Measurements from ENCODE around the gene LRGUK. TPM values are rescaled to one million over a fixed set of nuclear protein-coding genes. Genes with fewer than 3 reads are reported as not detected.
"Not testable (repeated sequence)": the region's sequence is repeated elsewhere in the genome, so short reads cannot be mapped to it uniquely, and the experiment has no call there.

Gene LRGUK
- total RNA-seq, 1 donor from 2014 or later, result 0.49 TPM

DNA sequence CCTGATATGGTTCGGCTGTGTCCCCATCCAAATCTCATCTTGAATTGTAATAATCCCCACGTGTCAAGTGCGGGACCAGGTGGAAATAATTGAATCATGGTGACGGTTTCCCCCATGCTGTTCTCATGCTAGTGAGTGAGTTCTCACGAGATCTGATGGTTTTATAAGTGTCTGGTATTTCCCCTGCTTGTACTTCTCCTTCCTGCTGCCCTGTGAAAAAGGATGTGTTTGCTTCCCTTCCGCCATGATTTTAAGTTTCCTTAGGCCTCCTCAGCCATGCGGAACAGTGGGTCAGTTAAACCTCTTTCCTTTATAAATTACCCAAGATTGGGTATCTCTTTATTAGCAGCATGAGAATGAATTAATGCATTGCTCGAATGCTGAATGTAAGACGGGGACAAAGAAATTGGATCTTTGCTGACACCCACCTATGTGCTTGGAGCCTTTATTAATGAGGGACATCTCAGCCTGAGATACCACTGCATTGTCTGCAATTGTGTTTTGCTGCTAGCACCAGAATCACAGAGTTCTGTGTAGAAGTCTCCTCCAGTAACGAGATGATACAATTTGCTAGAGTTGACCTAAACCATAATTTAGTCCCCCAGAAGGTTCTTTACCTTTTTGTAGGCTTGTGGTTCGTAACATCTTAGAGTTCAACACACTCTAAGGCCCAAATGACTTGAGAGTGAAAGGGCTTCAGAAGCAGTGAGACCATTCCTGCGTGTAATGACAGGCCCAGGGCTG is 160.9 kb downstream of the LRGUK start:
- intact Hi-C loops (cut with DNase I), result no loop called here
- no peak overlapping the region for H3K27ac ChIP-seq

DNA sequence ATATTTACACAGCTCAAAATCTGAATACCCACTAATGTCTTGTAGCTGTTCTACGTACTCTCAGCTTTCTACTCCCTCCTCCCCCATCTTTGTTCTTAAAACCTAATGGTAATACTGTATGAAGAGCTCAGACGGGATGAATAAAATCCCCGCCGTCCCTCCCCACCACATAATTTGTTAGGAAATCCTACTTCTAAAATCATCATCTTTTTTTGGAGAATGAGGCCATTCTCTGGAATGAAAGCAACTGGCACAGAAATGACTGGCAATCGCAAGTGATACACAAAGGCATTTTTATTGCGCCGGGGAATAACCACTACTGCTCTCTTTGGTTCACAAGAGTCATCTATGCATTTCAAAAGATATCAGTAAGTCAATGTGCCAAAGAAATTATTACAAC is 162.3 kb downstream of the LRGUK start:
- TF ChIP-seq, protein P1, sequence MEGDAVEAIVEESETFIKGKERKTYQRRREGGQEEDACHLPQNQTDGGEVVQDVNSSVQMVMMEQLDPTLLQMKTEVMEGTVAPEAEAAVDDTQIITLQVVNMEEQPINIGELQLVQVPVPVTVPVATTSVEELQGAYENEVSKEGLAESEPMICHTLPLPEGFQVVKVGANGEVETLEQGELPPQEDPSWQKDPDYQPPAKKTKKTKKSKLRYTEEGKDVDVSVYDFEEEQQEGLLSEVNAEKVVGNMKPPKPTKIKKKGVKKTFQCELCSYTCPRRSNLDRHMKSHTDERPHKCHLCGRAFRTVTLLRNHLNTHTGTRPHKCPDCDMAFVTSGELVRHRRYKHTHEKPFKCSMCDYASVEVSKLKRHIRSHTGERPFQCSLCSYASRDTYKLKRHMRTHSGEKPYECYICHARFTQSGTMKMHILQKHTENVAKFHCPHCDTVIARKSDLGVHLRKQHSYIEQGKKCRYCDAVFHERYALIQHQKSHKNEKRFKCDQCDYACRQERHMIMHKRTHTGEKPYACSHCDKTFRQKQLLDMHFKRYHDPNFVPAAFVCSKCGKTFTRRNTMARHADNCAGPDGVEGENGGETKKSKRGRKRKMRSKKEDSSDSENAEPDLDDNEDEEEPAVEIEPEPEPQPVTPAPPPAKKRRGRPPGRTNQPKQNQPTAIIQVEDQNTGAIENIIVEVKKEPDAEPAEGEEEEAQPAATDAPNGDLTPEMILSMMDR (IDR thresholded peaks at IDR 0.05), result no peak
- peaks cover 5% of the 10 kb centered on the region for H3K36me3 ChIP-seq
- H3K4me3 ChIP-seq, result no peak overlapping the region
- H3K27ac ChIP-seq, result no peak overlapping the region
- intact Hi-C loops (cut with DNase I), result no loop called here
- DNase-seq, result no peak
- no peaks in the 10 kb centered on the region for H3K9me3 ChIP-seq
- ATAC-seq, result no peak
- no peaks in the 10 kb centered on the region for H3K4me1 ChIP-seq
- no peaks in the 10 kb centered on the region for H3K27me3 ChIP-seq

More for the DNA sequence above, 160.9 kb downstream of the LRGUK start:
- TF ChIP-seq, protein P1 (IDR thresholded peaks at IDR 0.05), result no peak
- Histone ChIP-seq H3K4me1 (no peaks in the 10 kb centered on the region), H3K4me3 (no peak overlapping the region), H3K27me3 (peaks cover 5% of the 10 kb centered on the region), H3K9me3 (no peaks in the 10 kb centered on the region), H3K36me3 (no peaks in the 10 kb centered on the region)
- ATAC-seq, result no peak
- no peak for DNase-seq

DNA sequence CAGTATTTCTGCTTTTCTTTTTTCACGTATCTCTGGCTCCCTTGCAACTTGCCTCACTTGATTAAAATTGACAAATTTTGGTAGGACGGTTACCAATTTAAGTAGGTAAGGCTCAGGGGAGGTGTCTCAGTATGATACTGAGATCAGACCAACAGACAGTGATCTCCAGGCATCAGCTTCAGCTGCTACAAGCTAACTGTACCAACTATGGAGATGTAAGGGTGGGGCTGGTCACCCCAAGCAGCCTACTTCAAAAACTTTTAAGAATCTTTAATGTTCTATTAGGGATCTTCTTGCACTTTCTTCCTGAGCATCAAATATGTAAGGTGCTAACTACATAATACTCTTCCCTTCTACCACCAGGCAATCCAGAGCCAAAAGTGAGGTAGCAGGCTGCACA is 162.7 kb downstream of the LRGUK start:
- Histone ChIP-seq H3K9me3 (no peaks in the 10 kb centered on the region), H3K36me3 (peaks cover 9% of the 10 kb centered on the region), H3K27ac (no peak overlapping the region), H3K4me1 (no peaks in the 10 kb centered on the region), H3K4me3 (no peak overlapping the region), H3K27me3 (no peaks in the 10 kb centered on the region)
- TF ChIP-seq, protein P1 (IDR thresholded peaks at IDR 0.05), result no peak
- intact Hi-C loops (cut with DNase I), result no loop called here
- ATAC-seq, result no peak
- DNase-seq, result no peak

DNA sequence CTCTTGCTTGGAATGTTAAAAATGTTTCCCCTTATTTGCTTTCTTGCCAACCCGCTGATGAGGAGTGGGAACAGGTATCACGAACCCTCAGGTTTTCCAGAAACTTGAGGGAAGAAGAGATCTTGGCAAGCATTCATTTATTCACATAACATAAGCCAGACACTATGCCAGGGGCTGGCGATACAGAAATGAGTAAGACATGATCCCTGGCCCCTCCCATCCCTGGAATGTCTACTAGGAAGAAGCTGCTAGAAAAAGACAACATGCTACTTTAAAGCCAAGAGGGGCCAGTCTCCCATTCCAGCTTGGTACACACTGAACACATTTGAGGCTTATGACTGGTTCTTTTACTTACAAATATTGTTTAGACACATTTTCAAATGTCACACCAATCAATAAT is 163.1 kb downstream of the LRGUK start:
- Histone ChIP-seq H3K4me1 (no peaks in the 10 kb centered on the region), H3K9me3 (no peaks in the 10 kb centered on the region), H3K27me3 (no peaks in the 10 kb centered on the region), H3K4me3 (no peak overlapping the region), H3K27ac (no peak overlapping the region), H3K36me3 (peaks cover 13% of the 10 kb centered on the region)
- ATAC-seq (no peak), DNase-seq (no peak)
- intact Hi-C loops (cut with DNase I), result no loop called here
- TF ChIP-seq, protein P1 (IDR thresholded peaks at IDR 0.05), result no peak

DNA sequence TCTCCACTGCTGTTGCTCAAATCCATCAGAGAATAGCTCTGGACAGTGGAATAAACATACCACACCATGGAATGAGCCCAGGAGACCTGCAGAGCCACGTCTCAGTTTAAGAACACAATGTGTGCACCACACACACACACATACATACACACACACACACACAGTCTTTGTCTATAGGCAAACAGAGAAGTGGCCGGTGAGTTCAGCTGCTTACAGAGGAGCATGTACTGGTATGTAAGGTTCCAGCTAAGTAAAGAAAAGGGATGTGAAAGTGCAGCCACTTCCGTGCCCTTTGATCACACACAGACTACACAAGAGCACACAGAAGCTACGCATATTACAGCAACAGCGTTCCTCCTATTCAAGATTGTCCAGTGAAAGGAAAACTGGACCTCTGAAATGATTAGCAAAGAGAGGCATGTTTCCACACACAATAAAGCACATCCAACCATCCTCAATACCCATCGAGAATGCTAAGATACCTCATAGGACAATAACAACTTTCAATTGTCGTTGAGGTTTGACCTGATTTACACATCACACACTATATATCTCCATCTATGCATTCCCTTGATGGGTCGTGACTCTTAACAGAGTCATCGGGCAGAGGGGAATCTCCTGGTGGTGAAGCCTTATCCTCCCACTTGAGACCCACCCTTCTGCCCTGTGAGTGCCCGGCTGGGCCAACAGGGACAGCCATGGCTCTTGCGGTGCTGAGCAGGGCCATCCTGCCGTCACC is 166.0 kb downstream of the LRGUK start:
- Histone ChIP-seq H3K27me3 (no peaks in the 10 kb centered on the region), H3K4me3 (no peak overlapping the region), H3K9me3 (no peaks in the 10 kb centered on the region), H3K4me1 (no peaks in the 10 kb centered on the region), H3K36me3 (peaks cover 22% of the 10 kb centered on the region), H3K27ac (no peak overlapping the region)
- ATAC-seq, result peak; percentile 95
- TF ChIP-seq, protein P1 (IDR thresholded peaks at IDR 0.05), result no peak
- intact Hi-C loops (cut with DNase I), result no loop called here
- DNase-seq, result no peak

DNA sequence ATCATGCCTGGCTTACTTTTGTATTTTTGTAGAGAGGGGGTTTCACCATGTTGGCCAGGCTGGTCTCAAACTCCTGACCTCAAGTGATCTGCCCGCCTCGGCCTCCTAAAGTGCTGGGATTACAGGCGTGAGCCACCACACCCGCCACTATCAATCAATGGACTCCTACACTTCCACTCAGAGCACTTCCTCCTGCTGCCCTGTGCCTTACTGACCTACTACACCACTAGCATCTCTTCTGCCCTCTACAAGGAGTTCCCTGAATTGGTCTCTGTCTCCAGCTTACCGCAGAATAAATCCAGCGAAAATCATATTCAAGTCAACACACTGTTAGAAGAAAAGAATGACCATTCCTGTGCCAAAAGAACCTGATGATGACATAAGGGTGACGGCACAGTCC is 168.8 kb downstream of the LRGUK start:
- intact Hi-C loops (cut with DNase I), result not testable (repeated sequence)

More for the DNA sequence above, 168.8 kb downstream of the LRGUK start:
- H3K4me1 ChIP-seq, H3K4me3 ChIP-seq, H3K9me3 ChIP-seq, DNase-seq, H3K27ac ChIP-seq, H3K27me3 ChIP-seq: not testable (repeated sequence)
- ATAC-seq, result peak; percentile 81
- H3K36me3 ChIP-seq, result peaks cover 22% of the 10 kb centered on the region

Data from upper lobe of right lung (tissue), 1 donor.